SKM-1 treated with dmso at 0.1 percent for 144 hours (cell line): ENCODE measurements around the gene IFNG-AS1.

ENCODE experiments used
- DNase-seq: peaks from one replicate; lab custom pipeline; 2025; ENCODE audit not compliant: unreplicated experiment; lab: John Stamatoyannopoulos, UW

IFNG-AS1 gene

GRCh38 chr12:67989184-67989920 is at the start of gene IFNG-AS1:
Gene IFNG-AS1, plus strand, starts transcription at chr12:67989447.
- DNase-seq: no peak

GRCh38 chr12:67939611-67940010 is 49.6 kb upstream of the IFNG-AS1 start:
- DNase-seq: no peak

- no peak for DNase-seq
Observed at GRCh38 chr12:67940780-67941243, 48.4 kb upstream of the IFNG-AS1 start.

- no peak for DNase-seq
Observed at GRCh38 chr12:67942724-67943123, 46.5 kb upstream of the IFNG-AS1 start.

- peak; percentile 2 for DNase-seq
Observed at GRCh38 chr12:67943141-67943892, 45.9 kb upstream of the IFNG-AS1 start.

- no peak for DNase-seq
Observed at GRCh38 chr12:67944093-67944492, 45.2 kb upstream of the IFNG-AS1 start.

GRCh38 chr12:67952787-67953186 is 36.5 kb upstream of the IFNG-AS1 start:
- no peak for DNase-seq

- DNase-seq: no peak
Observed at GRCh38 chr12:67957383-67957782, 31.9 kb upstream of the IFNG-AS1 start.

GRCh38 chr12:67958187-67958586 is 31.1 kb upstream of the IFNG-AS1 start:
- DNase-seq: no peak

- no peak for DNase-seq
Observed at GRCh38 chr12:67964456-67964855, 24.8 kb upstream of the IFNG-AS1 start.

- DNase-seq: no peak
Observed at GRCh38 chr12:67966560-67966959, 22.7 kb upstream of the IFNG-AS1 start.

- DNase-seq: no peak
Observed at GRCh38 chr12:67968321-67968720, 20.9 kb upstream of the IFNG-AS1 start.

GRCh38 chr12:67968725-67969124 is 20.5 kb upstream of the IFNG-AS1 start:
- DNase-seq: no peak

GRCh38 chr12:67969134-67969802 is 20.0 kb upstream of the IFNG-AS1 start:
- DNase-seq: no peak

- no peak for DNase-seq
Observed at GRCh38 chr12:67977668-67978067, 11.6 kb upstream of the IFNG-AS1 start.

GRCh38 chr12:67980391-67980790 is 8.9 kb upstream of the IFNG-AS1 start:
- no peak for DNase-seq

GRCh38 chr12:67981287-67982162 is 7.7 kb upstream of the IFNG-AS1 start:
- DNase-seq: no peak

GRCh38 chr12:67982164-67982563 is 7.1 kb upstream of the IFNG-AS1 start:
- no peak for DNase-seq

- no peak for DNase-seq
Observed at GRCh38 chr12:67986632-67987031, 2.6 kb upstream of the IFNG-AS1 start.

GRCh38 chr12:67988601-67989021 is 636 bp upstream of the IFNG-AS1 start:
- no peak for DNase-seq

- no peak for DNase-seq
Observed at GRCh38 chr12:67991158-67991557, 1.9 kb downstream of the IFNG-AS1 start.
